Ovary (tissue), 3 donors: ENCODE measurements around the gene KRTAP5-7.
"Not testable (repeated sequence)": the region's sequence is repeated elsewhere in the genome, so short reads cannot be mapped to it uniquely, and the experiment has no call there.

Experiments used
- CTCF ChIP-seq, 3 donors: fragments of 450-650 bp in 2 of 3; fragments of 200-600 bp in 1 of 3; IDR thresholded peaks; one replicate each; pipeline versions ENCODE4 v1.5.1 to v1.8.0; 2016 to 2022; ENCODE audit warnings: antibody characterized with exemption in 3 of 3, mild to moderate bottlenecking in 1 of 3
- POLR2A ChIP-seq: fragments of 450-650 bp; IDR thresholded peaks from one replicate; pipeline ENCODE4 v1.6.1; 2017; ENCODE audit warnings: antibody characterized with exemption, mild to moderate bottlenecking, moderate library complexity
- donor health status: DM: no; HTN: no; CAD: no.

- not testable (repeated sequence) for TF ChIP-seq CTCF (IDR thresholded peaks at IDR 0.05); POLR2A
These were observed 13.6 kb downstream of the KRTAP5-7 start for GRCh38 chr11:71540521-71541304.
